ENCODE data around the gene ZC3H6.
"Not testable (repeated sequence)": the region's sequence is repeated elsewhere in the genome, so short reads cannot be mapped to it uniquely, and the experiment has no call there.

DNA sequence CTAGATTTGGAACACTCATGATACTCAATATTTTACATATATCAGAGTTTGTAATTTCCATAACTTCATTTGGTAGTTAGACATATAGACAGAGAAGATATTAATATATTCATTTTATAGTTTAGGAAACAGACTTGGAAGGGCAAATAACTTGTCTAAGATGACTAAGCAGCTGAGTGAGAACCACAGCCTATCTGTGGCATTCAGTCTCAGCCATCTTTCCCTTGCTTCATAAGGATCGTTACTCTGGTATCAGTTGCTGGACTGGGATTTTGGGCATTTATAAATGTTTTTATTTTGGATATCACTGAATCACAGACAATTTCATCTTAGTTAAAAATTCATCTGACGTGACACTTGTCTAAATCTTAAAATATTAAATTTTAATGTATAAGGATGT lies 8.1 kb downstream of the ZC3H6 start:
- not testable (repeated sequence) for TF ChIP-seq EZH2 (IDR thresholded peaks at IDR 0.05); POLR2AphosphoS5 (IDR thresholded peaks at IDR 0.05; ENCODE audit: borderline replicate concordance, low read depth, low read length)
